Memory B cell (primary cell): ENCODE data around the gene XAGE2.
"Not testable (repeated sequence)": the region's sequence is repeated elsewhere in the genome, so short reads cannot be mapped to it uniquely, and the experiment has no call there.

ENCODE experiments used
- ATAC-seq: fragments of 150-1000 bp; cut with Tn5 transposase; 2 replicates; pipeline ENCODE4 v1.10.0; 2021; ENCODE audit warnings: low read depth, mild to moderate bottlenecking, moderate library complexity
- DNase-seq, 2 donors: peaks; one replicate each; pipeline ENCODE4 v3.0.0; 2022; ENCODE audit warnings: low spot score in 2 of 2
- H3K27ac Mint-ChIP-seq: one replicate; pipeline ENCODE4 v1.8.0; 2022; ENCODE audit warnings: mild to moderate bottlenecking, moderate library complexity, mixed read lengths
- H3K27me3 Mint-ChIP-seq: one replicate; pipeline ENCODE4 v1.8.0; 2022; ENCODE audit warnings: mixed read lengths
- H3K36me3 Mint-ChIP-seq: one replicate; pipeline ENCODE4 v1.8.0; 2022; ENCODE audit warnings: mild to moderate bottlenecking, mixed read lengths
- H3K4me1 Mint-ChIP-seq: one replicate; pipeline ENCODE4 v1.8.0; 2022; ENCODE audit warnings: mixed read lengths
- H3K4me3 Mint-ChIP-seq: one replicate; pipeline ENCODE4 v1.8.0; 2022; ENCODE audit warnings: mild to moderate bottlenecking, moderate library complexity, mixed read lengths
- H3K9me3 Mint-ChIP-seq: one replicate; pipeline ENCODE4 v1.8.0; 2022; ENCODE audit warnings: mixed read lengths

Gene XAGE2

DNA sequence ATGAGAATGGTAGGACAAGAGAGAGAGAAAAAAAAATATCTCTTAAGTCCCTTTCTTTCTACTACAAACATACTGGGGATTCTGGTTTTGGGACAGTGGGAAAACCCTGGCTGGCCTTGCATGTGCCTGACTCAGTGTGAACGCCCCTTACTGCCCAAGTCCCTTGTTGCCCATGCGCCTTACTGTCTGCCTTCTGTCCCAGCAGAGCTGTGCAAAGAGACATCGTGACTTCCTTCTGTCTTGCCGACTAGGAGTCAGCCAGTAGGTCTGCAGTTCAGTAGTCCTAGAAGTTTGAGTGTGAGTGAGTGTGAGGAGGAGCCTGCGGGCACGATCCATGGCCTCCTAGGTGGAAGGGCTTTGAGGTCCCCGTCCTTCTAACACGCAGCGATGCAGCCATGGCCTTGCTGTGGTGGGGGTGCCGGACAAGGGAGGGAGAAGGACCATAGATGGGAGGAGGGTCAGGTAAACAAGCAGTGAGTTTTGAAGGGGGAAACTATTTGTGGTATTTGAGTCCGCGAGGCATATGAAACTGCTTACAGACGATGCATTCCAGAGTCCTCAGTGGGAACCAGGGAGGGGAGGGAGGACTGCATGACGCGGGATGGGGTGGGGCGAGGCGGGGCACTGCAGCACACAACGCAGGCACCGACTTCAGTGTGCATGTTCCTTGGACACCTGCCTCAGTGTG lies at the start of gene XAGE2:
TSS of gene XAGE2 (plus strand) at position 654 of the 688 bp plus-strand sequence. CDS start 994 bp downstream, outside the sequence.
- Mint-ChIP-seq H3K9me3 (no peaks in the 10 kb centered on the region), H3K27me3 (peaks cover 2% of the 10 kb centered on the region), H3K27ac (no peak within 1 kb of the TSS), H3K36me3 (no peaks in the 10 kb centered on the region), H3K4me3 (no peak within 1 kb of the TSS), H3K4me1 (no peaks in the 10 kb centered on the region)
- ATAC-seq (no peak), DNase-seq (no peak)

- Mint-ChIP-seq H3K4me3 (no peak overlapping the region), H3K27ac (no peak overlapping the region), H3K36me3 (no peaks in the 10 kb centered on the region), H3K4me1 (no peaks in the 10 kb centered on the region), H3K9me3 (no peaks in the 10 kb centered on the region), H3K27me3 (peaks cover 9% of the 10 kb centered on the region)
- ATAC-seq: no peak
- DNase-seq: no peak
These were observed 31.4 kb upstream of the XAGE2 start for GRCh38 chrX:52337410-52337809.

DNA sequence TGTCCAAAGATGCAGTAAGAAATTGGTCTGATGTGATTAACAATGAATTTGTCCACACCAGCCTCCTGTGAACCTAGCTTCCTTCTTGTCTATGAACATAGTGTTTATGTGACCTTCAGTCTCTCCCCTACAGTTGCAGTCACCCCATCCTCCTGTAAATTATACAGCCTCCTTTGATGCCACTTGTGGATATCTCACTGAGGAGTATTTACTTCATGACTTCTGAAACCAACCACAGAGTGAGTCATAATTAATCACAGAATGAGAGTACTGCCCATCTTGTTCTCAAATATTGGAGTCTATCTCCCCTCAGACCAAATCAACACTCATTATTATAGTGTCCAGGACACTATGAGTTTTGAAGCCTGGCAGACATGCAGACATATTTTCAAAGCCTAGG lies 27.3 kb upstream of the XAGE2 start:
- Mint-ChIP-seq H3K9me3 (no peaks in the 10 kb centered on the region), H3K4me1 (peaks cover 2% of the 10 kb centered on the region), H3K36me3 (no peaks in the 10 kb centered on the region), H3K27ac (no peak overlapping the region), H3K4me3 (no peak overlapping the region), H3K27me3 (peaks cover 2% of the 10 kb centered on the region)
- ATAC-seq (no peak), DNase-seq (no peak)

- not testable (repeated sequence) for H3K36me3 Mint-ChIP-seq, H3K9me3 Mint-ChIP-seq, H3K4me1 Mint-ChIP-seq, H3K4me3 Mint-ChIP-seq, ATAC-seq, H3K27ac Mint-ChIP-seq, DNase-seq, H3K27me3 Mint-ChIP-seq
These were observed 25.7 kb upstream of the XAGE2 start for GRCh38 chrX:52343131-52343530.

DNA sequence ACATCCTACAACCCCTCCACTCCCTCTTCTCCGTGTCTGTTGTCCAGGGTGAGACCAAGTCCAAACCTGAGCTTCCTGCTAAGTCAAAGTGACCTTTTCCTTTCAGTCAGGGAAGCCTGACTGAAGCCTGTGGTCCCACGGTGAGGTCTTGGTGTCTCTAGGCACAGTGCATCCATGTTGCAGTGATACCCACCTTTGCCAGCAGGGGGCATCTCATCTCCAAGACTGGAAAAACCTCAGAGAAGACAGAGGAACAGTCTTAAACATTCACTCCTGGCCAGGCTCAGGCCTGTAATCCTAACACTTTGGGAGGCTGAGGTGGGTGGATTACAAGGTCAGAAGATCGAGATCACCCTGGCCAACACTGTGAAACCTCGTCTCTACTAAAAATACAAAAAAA lies 23.4 kb upstream of the XAGE2 start:
- H3K36me3 Mint-ChIP-seq, H3K4me1 Mint-ChIP-seq, H3K9me3 Mint-ChIP-seq, H3K27me3 Mint-ChIP-seq, H3K4me3 Mint-ChIP-seq, ATAC-seq: not testable (repeated sequence)
- peak; percentile 18 for DNase-seq
- peak overlapping the region; percentile 24 for H3K27ac Mint-ChIP-seq

DNA sequence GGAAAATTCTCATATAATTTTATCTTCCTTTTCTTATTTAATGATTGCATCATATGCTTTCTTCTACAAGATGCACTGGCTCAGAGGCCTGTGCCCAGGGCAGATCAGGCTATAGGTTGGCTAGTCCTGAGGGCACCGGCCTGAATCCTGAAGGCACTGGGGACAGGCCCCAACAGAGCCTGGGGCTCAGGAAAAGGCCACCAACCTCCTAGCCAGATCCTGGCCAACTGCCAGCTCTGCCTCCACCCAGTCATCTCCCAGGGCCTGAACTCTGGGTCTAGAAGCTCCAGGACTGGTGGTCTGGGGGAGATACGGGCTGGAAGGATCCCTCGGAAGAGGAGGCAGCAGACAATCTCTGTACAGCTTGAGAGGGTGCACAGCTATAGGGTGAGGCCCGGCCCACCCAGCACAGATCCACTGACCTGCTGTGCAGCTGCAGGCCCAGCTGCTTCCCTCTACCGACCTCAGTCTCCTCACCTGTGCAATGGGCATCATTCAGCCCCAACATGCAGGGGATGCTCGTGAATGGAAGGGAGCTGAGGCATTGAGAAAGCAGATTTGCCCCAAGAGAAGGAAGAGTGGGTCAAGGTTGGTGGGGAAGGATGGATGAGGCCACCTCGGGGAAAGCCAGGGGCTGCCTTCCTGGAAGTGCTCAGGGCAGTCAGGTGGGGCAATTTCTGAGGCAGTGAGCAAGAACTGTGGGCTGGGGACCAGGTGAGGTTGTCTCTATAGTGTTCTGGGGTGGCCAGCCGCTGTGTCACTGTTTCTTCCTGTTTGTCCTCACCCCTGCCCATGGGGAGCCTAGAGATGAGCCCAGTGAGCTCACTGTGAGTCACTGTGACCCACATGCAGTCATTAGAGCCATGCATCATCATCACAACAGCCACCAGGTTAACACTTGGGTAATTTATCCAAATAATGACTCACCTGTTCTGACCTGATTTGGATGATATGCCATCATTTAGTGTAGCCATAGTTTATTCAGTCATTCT lies 22.4 kb upstream of the XAGE2 start:
- no peak overlapping the region for H3K27ac Mint-ChIP-seq
- no peak overlapping the region for H3K4me3 Mint-ChIP-seq
- DNase-seq (no peak), ATAC-seq (no peak)
- H3K36me3 Mint-ChIP-seq: no peaks in the 10 kb centered on the region
- no peaks in the 10 kb centered on the region for H3K27me3 Mint-ChIP-seq
- peaks cover 2% of the 10 kb centered on the region for H3K4me1 Mint-ChIP-seq
- no peaks in the 10 kb centered on the region for H3K9me3 Mint-ChIP-seq

DNA sequence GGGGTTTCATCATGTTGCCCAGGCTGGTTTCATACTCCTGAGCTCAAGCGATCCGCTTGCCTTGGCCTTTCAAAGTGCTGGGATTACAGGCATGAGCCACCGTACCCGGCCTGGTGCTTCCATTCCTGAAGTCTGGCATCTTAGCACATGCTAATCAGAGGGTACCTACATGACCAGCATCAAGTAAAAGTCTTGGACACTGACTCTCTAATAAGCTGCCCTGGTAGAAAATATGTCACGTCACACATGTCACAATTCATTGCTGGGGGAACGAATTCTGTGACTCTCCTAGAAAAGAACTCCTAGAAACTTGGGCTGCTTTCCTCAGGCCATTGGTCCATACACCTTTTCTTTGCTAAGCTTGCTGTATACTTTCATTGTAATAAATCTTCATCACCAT lies 19.1 kb upstream of the XAGE2 start:
- Mint-ChIP-seq H3K4me1 (peaks cover 2% of the 10 kb centered on the region), H3K9me3 (no peaks in the 10 kb centered on the region), H3K27ac (no peak overlapping the region), H3K4me3 (no peak overlapping the region), H3K36me3 (no peaks in the 10 kb centered on the region), H3K27me3 (no peaks in the 10 kb centered on the region)
- DNase-seq (no peak), ATAC-seq (no peak)

GRCh38 chrX:52352551-52352950 lies 16.3 kb upstream of the XAGE2 start:
- Mint-ChIP-seq H3K27ac (no peak overlapping the region), H3K9me3 (no peaks in the 10 kb centered on the region), H3K4me1 (no peaks in the 10 kb centered on the region), H3K36me3 (no peaks in the 10 kb centered on the region), H3K27me3 (no peaks in the 10 kb centered on the region), H3K4me3 (no peak overlapping the region)
- no peak for ATAC-seq
- no peak for DNase-seq

- Mint-ChIP-seq H3K27ac (no peak overlapping the region), H3K36me3 (no peaks in the 10 kb centered on the region), H3K4me3 (no peak overlapping the region), H3K4me1 (no peaks in the 10 kb centered on the region), H3K9me3 (no peaks in the 10 kb centered on the region), H3K27me3 (peaks cover 2% of the 10 kb centered on the region)
- no peak for ATAC-seq
- DNase-seq: no peak
These were observed 15.0 kb upstream of the XAGE2 start for GRCh38 chrX:52353838-52354237.

DNA sequence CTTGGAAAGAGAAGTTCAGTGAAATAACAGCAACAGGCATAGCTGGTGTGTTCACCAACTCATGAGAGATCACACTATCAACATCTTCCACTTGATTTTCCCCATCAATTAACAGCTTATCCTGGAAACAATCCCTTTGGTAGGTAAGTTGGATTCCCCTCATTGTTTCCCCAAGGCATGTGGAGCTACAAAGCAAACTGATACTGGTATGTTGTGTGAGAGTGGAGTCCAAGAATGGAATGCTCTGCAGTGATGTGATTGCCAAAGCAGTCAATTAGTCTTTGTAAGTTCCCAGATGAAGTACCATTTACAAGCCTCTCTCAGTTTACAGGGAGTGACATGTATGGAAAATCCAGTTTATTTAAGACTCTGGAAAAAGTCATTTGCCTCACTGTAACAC lies 13.7 kb upstream of the XAGE2 start:
- DNase-seq (no peak), ATAC-seq (no peak)
- peaks cover 2% of the 10 kb centered on the region for H3K27me3 Mint-ChIP-seq
- no peaks in the 10 kb centered on the region for H3K4me1 Mint-ChIP-seq
- no peak overlapping the region for H3K4me3 Mint-ChIP-seq
- no peaks in the 10 kb centered on the region for H3K9me3 Mint-ChIP-seq
- H3K27ac Mint-ChIP-seq: no peak overlapping the region
- no peaks in the 10 kb centered on the region for H3K36me3 Mint-ChIP-seq

DNA sequence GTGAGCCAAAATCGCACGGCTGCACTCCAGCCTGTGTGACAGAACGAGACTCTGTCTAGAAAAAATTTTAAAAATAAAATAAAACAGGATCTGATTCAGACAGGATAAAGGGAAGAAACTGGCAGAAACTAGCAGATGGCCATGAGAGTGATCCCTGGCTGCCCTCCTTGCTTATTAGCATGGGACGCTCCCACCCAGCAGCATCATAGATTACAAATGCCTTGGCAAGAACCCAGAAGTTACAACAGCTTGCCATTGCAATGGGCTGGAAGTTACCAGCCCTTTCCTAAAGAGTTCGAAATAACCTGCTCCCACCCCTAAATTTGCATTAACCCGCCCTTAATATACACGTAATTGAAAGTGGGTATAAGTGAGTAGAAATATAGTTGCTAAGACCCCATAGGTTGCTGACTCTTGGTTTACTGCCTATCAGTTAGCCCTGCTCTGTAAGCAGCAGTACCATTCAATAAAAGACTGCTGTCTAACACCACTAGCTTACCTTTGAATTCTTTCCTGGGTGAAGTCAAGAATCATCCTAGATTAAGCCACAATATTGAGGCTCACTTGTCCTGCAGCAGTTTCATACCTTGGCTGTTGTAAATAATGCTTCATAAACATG lies 9.1 kb upstream of the XAGE2 start:
- Mint-ChIP-seq H3K9me3 (no peaks in the 10 kb centered on the region), H3K4me1 (no peaks in the 10 kb centered on the region), H3K36me3 (no peaks in the 10 kb centered on the region), H3K27ac (no peak overlapping the region), H3K27me3 (peaks cover 4% of the 10 kb centered on the region), H3K4me3 (no peak overlapping the region)
- DNase-seq (no peak), ATAC-seq (no peak)

- H3K27ac Mint-ChIP-seq: no peak overlapping the region
- H3K27me3 Mint-ChIP-seq: peaks cover 5% of the 10 kb centered on the region
- H3K4me3 Mint-ChIP-seq: no peak overlapping the region
- no peaks in the 10 kb centered on the region for H3K4me1 Mint-ChIP-seq
- DNase-seq (no peak), ATAC-seq (no peak)
- no peaks in the 10 kb centered on the region for H3K36me3 Mint-ChIP-seq
- H3K9me3 Mint-ChIP-seq: no peaks in the 10 kb centered on the region
These were observed 6.9 kb upstream of the XAGE2 start for GRCh38 chrX:52361941-52362340.

GRCh38 chrX:52363247-52363883 lies 5.5 kb upstream of the XAGE2 start:
- H3K27me3 Mint-ChIP-seq: peaks cover 6% of the 10 kb centered on the region
- no peak for ATAC-seq
- no peak overlapping the region for H3K4me3 Mint-ChIP-seq
- no peaks in the 10 kb centered on the region for H3K9me3 Mint-ChIP-seq
- no peaks in the 10 kb centered on the region for H3K4me1 Mint-ChIP-seq
- no peak overlapping the region for H3K27ac Mint-ChIP-seq
- H3K36me3 Mint-ChIP-seq: no peaks in the 10 kb centered on the region
- no peak for DNase-seq

GRCh38 chrX:52378870-52379269 lies 10.0 kb downstream of the XAGE2 start:
- H3K27ac Mint-ChIP-seq: no peak overlapping the region
- no peaks in the 10 kb centered on the region for H3K36me3 Mint-ChIP-seq
- DNase-seq: no peak
- no peak for ATAC-seq
- H3K4me1 Mint-ChIP-seq: no peaks in the 10 kb centered on the region
- H3K27me3 Mint-ChIP-seq: peaks cover 7% of the 10 kb centered on the region
- no peaks in the 10 kb centered on the region for H3K9me3 Mint-ChIP-seq
- no peak overlapping the region for H3K4me3 Mint-ChIP-seq
